Peyer's patch (tissue), 4 donors: ENCODE data around the gene PDSS1.

ENCODE experiments used
- CTCF ChIP-seq, 6 experiments: fragments of 450-650 bp in 4 of 6; fragments of 200-600 bp in 2 of 6; sonication (generic) in 1 of 6; IDR thresholded peaks; one replicate each; pipeline ENCODE4 v1.5.1; 2017 to 2019; ENCODE audit warnings: antibody characterized with exemption in 6 of 6, mild to moderate bottlenecking in 3 of 6, moderate library complexity in 1 of 6
- POLR2A ChIP-seq, 2 donors: fragments of 450-650 bp; IDR thresholded peaks; one replicate each; pipeline ENCODE4 v1.5.1; 2017; ENCODE audit warnings: antibody characterized with exemption in 2 of 2, mild to moderate bottlenecking in 2 of 2, moderate library complexity in 2 of 2

- TF ChIP-seq CTCF (IDR thresholded peaks at IDR 0.05) = no peak
- no peak for TF ChIP-seq POLR2A (IDR thresholded peaks at IDR 0.05)
Observed at GRCh38 chr10:26711324-26711723, 13.8 kb downstream of the PDSS1 start.
